H9 (cell line): Measurements from ENCODE around the gene KCNG1. TPM values are rescaled to one million over a fixed set of nuclear protein-coding genes. Genes with fewer than 3 reads are reported as not detected.

Source experiments
- DNase-seq: peaks from one replicate; pipeline ENCODE4 v3.0.0-alpha.2; 2017
- H2AFZ ChIP-seq: one replicate; pipeline ENCODE4 v1.6.1; 2013; ENCODE audit warnings: mild to moderate bottlenecking, low read length, control low read depth, moderate library complexity
- H2AK5ac ChIP-seq: 2 replicates; pipeline ENCODE4 v1.6.1; 2013; ENCODE audit warnings: low read length, control low read depth, mixed read lengths; ENCODE audit not compliant: insufficient read length
- H2BK120ac ChIP-seq: one replicate; pipeline ENCODE4 v1.6.1; 2013; ENCODE audit warnings: low read depth, mild to moderate bottlenecking, low read length, control low read depth, inconsistent platforms; ENCODE audit not compliant: poor library complexity, severe bottlenecking
- H2BK12ac ChIP-seq: 2 replicates; pipeline ENCODE4 v1.6.1; 2013; ENCODE audit warnings: low read length, control low read depth, mixed read lengths, low read depth; ENCODE audit not compliant: insufficient read length
- H2BK15ac ChIP-seq: 2 replicates; pipeline ENCODE4 v1.6.1; 2013; ENCODE audit warnings: low read depth, low read length, control low read depth
- H2BK20ac ChIP-seq: one replicate; pipeline ENCODE4 v1.6.1; 2013; ENCODE audit warnings: low read depth, mild to moderate bottlenecking, low read length, control low read depth, inconsistent platforms; ENCODE audit not compliant: poor library complexity, severe bottlenecking
- H2BK5ac ChIP-seq: 2 replicates; pipeline ENCODE4 v1.6.1; 2013; ENCODE audit warnings: low read length, control low read depth, mixed read lengths; ENCODE audit not compliant: insufficient read length
- H3K14ac ChIP-seq: 2 replicates; pipeline ENCODE4 v1.6.1; 2013; ENCODE audit warnings: low read length, control low read depth; ENCODE audit not compliant: insufficient read depth
- H3K18ac ChIP-seq: 2 replicates; pipeline ENCODE4 v1.6.1; 2013; ENCODE audit warnings: low read depth, mild to moderate bottlenecking, mixed read lengths, low read length, control low read depth; ENCODE audit not compliant: insufficient read length
- H3K23ac ChIP-seq: 2 replicates; pipeline ENCODE4 v1.6.1; 2013; ENCODE audit warnings: low read length, control low read depth, mixed read lengths, low read depth; ENCODE audit not compliant: insufficient read length
- H3K23me2 ChIP-seq: 2 replicates; pipeline ENCODE4 v1.6.1; 2013; ENCODE audit warnings: low read depth, mild to moderate bottlenecking, mixed read lengths, low read length, control low read depth; ENCODE audit not compliant: insufficient read length, poor library complexity, severe bottlenecking
- H3K27ac ChIP-seq: 2 replicates; pipeline ENCODE4 v1.5.1; 2013; ENCODE audit warnings: low read length, control low read depth, mixed read lengths, low read depth; ENCODE audit not compliant: insufficient read length
- H3K27me3 ChIP-seq: 2 replicates; pipeline ENCODE4 v1.6.1; 2013; ENCODE audit warnings: low read length, control low read depth, inconsistent platforms; ENCODE audit not compliant: insufficient read depth
- H3K4ac ChIP-seq: 2 replicates; pipeline ENCODE4 v1.6.1; 2013; ENCODE audit warnings: low read depth, mild to moderate bottlenecking, control low read depth, inconsistent platforms, low read length, moderate library complexity
- H3K4me1 ChIP-seq: 2 replicates; pipeline ENCODE4 v1.6.1; 2013; ENCODE audit warnings: low read length, control low read depth, inconsistent platforms; ENCODE audit not compliant: insufficient read depth
- H3K4me2 ChIP-seq: 2 replicates; pipeline ENCODE4 v1.6.1; 2013; ENCODE audit warnings: low read length, control low read depth, mixed read lengths; ENCODE audit not compliant: insufficient read length, insufficient read depth
- H3K56ac ChIP-seq: 2 replicates; pipeline ENCODE4 v1.6.1; 2013; ENCODE audit warnings: low read depth, mild to moderate bottlenecking, mixed read lengths, low read length, control low read depth; ENCODE audit not compliant: insufficient read length
- H3K79me1 ChIP-seq: 2 replicates; pipeline ENCODE4 v1.6.1; 2013; ENCODE audit warnings: low read depth, mild to moderate bottlenecking, moderate library complexity, low read length, control low read depth, inconsistent platforms; ENCODE audit not compliant: insufficient read depth, poor library complexity, severe bottlenecking
- H3K79me2 ChIP-seq: 2 replicates; pipeline ENCODE4 v1.6.1; 2013; ENCODE audit warnings: low read length, control low read depth, inconsistent platforms; ENCODE audit not compliant: insufficient read depth
- H3K9ac ChIP-seq: 2 replicates; pipeline ENCODE4 v1.6.1; 2013; ENCODE audit warnings: low read length, control low read depth, mixed read lengths; ENCODE audit not compliant: insufficient read length; ENCODE audit errors: extremely low read depth
- H3K9me3 ChIP-seq: one replicate; pipeline ENCODE4 v1.6.1; 2013; ENCODE audit warnings: low read depth, low read length, inconsistent platforms; ENCODE audit not compliant: control insufficient read depth
- H3T11ph ChIP-seq: one replicate; pipeline ENCODE4 v1.6.1; 2013; ENCODE audit warnings: mild to moderate bottlenecking, low read length, control low read depth, inconsistent platforms
- H4K20me1 ChIP-seq: one replicate; pipeline ENCODE4 v1.6.1; 2013; ENCODE audit not compliant: control insufficient read depth, insufficient read length, insufficient read depth
- H4K5ac ChIP-seq: 2 replicates; pipeline ENCODE4 v1.6.1; 2013; ENCODE audit warnings: low read depth, mild to moderate bottlenecking, mixed read lengths, low read length, control low read depth; ENCODE audit not compliant: insufficient read length
- H4K8ac ChIP-seq: replicated peaks from 2 replicates; pipeline ENCODE4 v1.6.1; 2013; ENCODE audit warnings: low read length, control low read depth, mixed read lengths, low read depth; ENCODE audit not compliant: insufficient read length
- H4K91ac ChIP-seq: 2 replicates; pipeline ENCODE4 v1.6.1; 2013; ENCODE audit warnings: low read depth, mild to moderate bottlenecking, moderate library complexity, mixed read lengths, low read length, control low read depth; ENCODE audit not compliant: insufficient read length
- H3K27ac Mint-ChIP-seq, 3 experiments: 2 replicates in 2 of 3; 3 replicates in 1 of 3; pipeline ENCODE4 v1.8.0; 2020 to 2021; ENCODE audit warnings: mixed read lengths in 3 of 3, mild to moderate bottlenecking in 1 of 3, moderate library complexity in 1 of 3
- H3K27me3 Mint-ChIP-seq: 2 replicates; pipeline ENCODE4 v1.8.0; 2021; ENCODE audit warnings: low read depth, mild to moderate bottlenecking, moderate library complexity, mixed read lengths
- H3K36me3 Mint-ChIP-seq, 3 experiments: 2 replicates in 2 of 3; 3 replicates in 1 of 3; pipeline ENCODE4 v1.8.0; 2020 to 2021; ENCODE audit warnings: low read depth in 3 of 3, mixed read lengths in 3 of 3; ENCODE audit not compliant: insufficient read depth in 1 of 3
- H3K4me1 Mint-ChIP-seq, 2 experiments: 2 replicates each; pipeline ENCODE4 v1.8.0; 2020; ENCODE audit warnings: mixed read lengths in 2 of 2
- H3K4me3 Mint-ChIP-seq, 2 experiments: 2 replicates in 1 of 2; 3 replicates in 1 of 2; pipeline ENCODE4 v1.8.0; 2020 to 2021; ENCODE audit warnings: mild to moderate bottlenecking in 2 of 2, mixed read lengths in 2 of 2, moderate library complexity in 1 of 2
- H3K9me3 Mint-ChIP-seq, 2 experiments: 2 replicates in 1 of 2; 3 replicates in 1 of 2; pipeline ENCODE4 v1.8.0; 2020; ENCODE audit warnings: mild to moderate bottlenecking in 2 of 2, mixed read lengths in 2 of 2, moderate library complexity in 1 of 2
- WGBS: extraction: QIAGEN DNeasy Blood & Tissue Kit; methylation state at CpG from one replicate; pipeline ENCODE4 v1.1.7; 2013; ENCODE audit warnings: missing lambda C conversion rate, low lambda C conversion rate, mixed read lengths; ENCODE audit not compliant: insufficient read length; ENCODE audit errors: extremely low coverage; 5-methylcytosine and 5-hydroxymethylcytosine counted together
- total RNA-seq: library from RNA; stranded (reverse); gene quantifications from 2 replicates; pipeline ENCODE4 v1.2.1, GENCODE V29; 2021
- TF ChIP-seq, protein P1 (sequence below): fragments of 200-600 bp; sonication (generic); conservative IDR thresholded peaks from 3 replicates; pipeline ENCODE4 v1.8.0; 2021; ENCODE audit warnings: antibody characterized with exemption, mild to moderate bottlenecking

Gene KCNG1
- total RNA-seq, 1 experiment from 2014 or later, result 13.2 TPM

DNA sequence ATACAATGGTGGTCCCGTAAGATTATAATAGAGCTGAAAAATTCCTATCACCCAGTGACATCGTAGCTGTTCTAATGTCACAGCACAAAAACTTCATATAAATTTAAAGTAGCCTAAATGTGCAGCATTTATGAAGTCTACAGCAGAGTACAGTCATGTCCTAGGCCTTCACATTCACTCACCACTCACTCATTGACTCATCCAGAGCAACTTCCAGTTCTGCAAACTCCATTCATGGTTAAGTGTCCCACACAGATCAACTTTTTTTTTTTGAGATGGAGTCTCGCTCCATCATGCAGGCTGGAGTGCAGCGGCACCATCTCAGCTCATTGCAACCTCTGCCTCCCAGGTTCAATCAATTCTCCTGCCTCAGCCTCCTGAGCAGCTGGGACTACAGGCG, 20.9 kb upstream of the KCNG1 start:
- Histone ChIP-seq H3T11ph (no peak overlapping the region), H2BK15ac (no peak overlapping the region), H3K18ac (no peak overlapping the region), H4K5ac (no peak overlapping the region), H3K27ac (no peak overlapping the region), H2BK5ac (no peak overlapping the region), H3K27me3 (no peaks in the 10 kb centered on the region), H3K79me2 (no peaks in the 10 kb centered on the region), H2AFZ (no peak overlapping the region), H3K14ac (no peak overlapping the region), H2BK120ac (no peak overlapping the region), H3K9me3 (no peaks in the 10 kb centered on the region), H2AK5ac (no peak overlapping the region), H3K4me1 (no peaks in the 10 kb centered on the region), H2BK12ac (no peak overlapping the region), H3K23ac (no peak overlapping the region), H4K20me1 (no peaks in the 10 kb centered on the region), H2BK20ac (no peak overlapping the region), H3K56ac (no peak overlapping the region), H4K91ac (no peak overlapping the region), H4K8ac (no peak overlapping the region), H3K23me2 (no peaks in the 10 kb centered on the region), H3K4me2 (no peak overlapping the region), H3K4ac (no peak overlapping the region), H3K9ac (no peak overlapping the region), H3K79me1 (no peaks in the 10 kb centered on the region)
- Mint-ChIP-seq H3K9me3 (no peaks in the 10 kb centered on the region; a peak in 2 of 5 replicates), H3K4me3 (no peak overlapping the region), H3K27me3 (peaks cover 1% of the 10 kb centered on the region; the same call in 1 of the 2 replicates), H3K27ac (no peak overlapping the region), H3K36me3 (no peaks in the 10 kb centered on the region; a peak in 2 of 7 replicates), H3K4me1 (peaks cover 0 to 3% of the 10 kb centered on the region in 2 experiments; a peak in 1 of 4 replicates)
- no peak for DNase-seq
- WGBS, result no CpG with 5 or more reads among the region's 5 CpGs
- TF ChIP-seq, protein P1, sequence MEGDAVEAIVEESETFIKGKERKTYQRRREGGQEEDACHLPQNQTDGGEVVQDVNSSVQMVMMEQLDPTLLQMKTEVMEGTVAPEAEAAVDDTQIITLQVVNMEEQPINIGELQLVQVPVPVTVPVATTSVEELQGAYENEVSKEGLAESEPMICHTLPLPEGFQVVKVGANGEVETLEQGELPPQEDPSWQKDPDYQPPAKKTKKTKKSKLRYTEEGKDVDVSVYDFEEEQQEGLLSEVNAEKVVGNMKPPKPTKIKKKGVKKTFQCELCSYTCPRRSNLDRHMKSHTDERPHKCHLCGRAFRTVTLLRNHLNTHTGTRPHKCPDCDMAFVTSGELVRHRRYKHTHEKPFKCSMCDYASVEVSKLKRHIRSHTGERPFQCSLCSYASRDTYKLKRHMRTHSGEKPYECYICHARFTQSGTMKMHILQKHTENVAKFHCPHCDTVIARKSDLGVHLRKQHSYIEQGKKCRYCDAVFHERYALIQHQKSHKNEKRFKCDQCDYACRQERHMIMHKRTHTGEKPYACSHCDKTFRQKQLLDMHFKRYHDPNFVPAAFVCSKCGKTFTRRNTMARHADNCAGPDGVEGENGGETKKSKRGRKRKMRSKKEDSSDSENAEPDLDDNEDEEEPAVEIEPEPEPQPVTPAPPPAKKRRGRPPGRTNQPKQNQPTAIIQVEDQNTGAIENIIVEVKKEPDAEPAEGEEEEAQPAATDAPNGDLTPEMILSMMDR, result no peak
